GM12878 (cell line): ENCODE data around the gene KREMEN2. TPM values are rescaled to one million over a fixed set of nuclear protein-coding genes. Genes with fewer than 3 reads are reported as not detected.

Source experiments
- ATAC-seq: fragments of 200-7000 bp; cut with Tn5 transposase; 3 replicates; pipeline ENCODE4 v1.9.1; 2020; ENCODE audit warnings: mild to moderate bottlenecking, moderate library complexity
- BruUV-seq: library from RNA; stranded (reverse); fragments of 400-500 nt; replicated peaks from 2 replicates; lab custom pipeline; 2021; lab: Mats Ljungman, UMichigan
- CTCF ChIA-PET: fragments of 300-600 bp; sonication (Branson Sonifier 250); formaldehyde crosslinking; extraction: SDS; loops from one replicate; lab custom pipeline; 2021; ENCODE audit warnings: inconsistent platforms; lab: Yijun Ruan, JAX
- POLR2A ChIA-PET: fragments of 350-600 bp; formaldehyde crosslinking; extraction: SDS; loops from one replicate; lab custom pipeline; 2021; ENCODE audit warnings: inconsistent platforms; lab: Charles Lee
- RAD21 ChIA-PET: fragments of 300-600 bp; sonication (Branson Sonifier 250); formaldehyde crosslinking; loops from one replicate; lab custom pipeline; 2023; ENCODE audit warnings: antibody characterized with exemption; ENCODE audit not compliant: unreplicated experiment; lab: Charles Lee
- SMC1A ChIA-PET: fragments of 300-600 bp; sonication (Branson Sonifier 250); formaldehyde crosslinking; loops from one replicate; lab custom pipeline; 2023; ENCODE audit not compliant: unreplicated experiment, uncharacterized antibody; lab: Charles Lee
- DNase-seq: peaks from one replicate; pipeline ENCODE4 v3.0.0-alpha.2; 2011; ENCODE audit warnings: low read depth, low spot score
- FAIRE-seq: peaks from 3 replicates; lab custom pipeline; 2011; peaks lifted over from hg19 to GRCh38; lab: Jason Lieb, UNC
- H2AFZ ChIP-seq: 2 replicates; pipeline ENCODE4 v1.6.0; 2011; ENCODE audit warnings: low read depth, low read length, control low read depth; ENCODE audit not compliant: control insufficient read depth
- H3K27ac ChIP-seq: 2 replicates; pipeline ENCODE4 v1.5.1; 2011; ENCODE audit warnings: control low read depth; ENCODE audit not compliant: control insufficient read depth, insufficient read depth
- H3K27me3 ChIP-seq, 2 experiments: replicated peaks in 1 of 2; 2 replicates each; pipeline versions ENCODE4 v1.6.0 to v1.6.1; 2011; ENCODE audit warnings: low read length in 1 of 2; ENCODE audit not compliant: control insufficient read depth in 2 of 2, insufficient read depth in 2 of 2
- H3K36me3 ChIP-seq, 2 experiments: 2 replicates each; pipeline ENCODE4 v1.5.1; 2011; ENCODE audit warnings: low read length in 1 of 2; ENCODE audit not compliant: control insufficient read depth in 2 of 2, insufficient read depth in 2 of 2
- H3K4me1 ChIP-seq: 2 replicates; pipeline ENCODE4 v1.6.1; 2011; ENCODE audit warnings: mild to moderate bottlenecking, low read length, moderate library complexity, mixed read lengths; ENCODE audit not compliant: control insufficient read depth, insufficient read depth
- H3K4me2 ChIP-seq: 2 replicates; pipeline ENCODE4 v1.6.0; 2011; ENCODE audit warnings: control low read depth; ENCODE audit not compliant: control insufficient read depth, insufficient read depth
- H3K4me3 ChIP-seq: fragments of 200-600 bp; sonication (generic); 2 replicates; pipeline ENCODE4 v1.5.1; 2016
- H3K79me2 ChIP-seq: 2 replicates; pipeline ENCODE4 v1.6.0; 2011; ENCODE audit warnings: low read length; ENCODE audit not compliant: control insufficient read depth, insufficient read depth
- H3K9ac ChIP-seq: 2 replicates; pipeline ENCODE4 v1.8.0; 2011; ENCODE audit warnings: low read length, control low read depth, mixed read lengths; ENCODE audit not compliant: control insufficient read depth, insufficient read depth
- H3K9me3 ChIP-seq: replicated peaks from 3 replicates; pipeline ENCODE4 v1.5.1; 2011; ENCODE audit warnings: mild to moderate bottlenecking, low read length; ENCODE audit not compliant: control insufficient read depth, insufficient read depth
- H4K20me1 ChIP-seq: 2 replicates; pipeline ENCODE4 v1.6.0; 2011; ENCODE audit not compliant: control insufficient read depth, insufficient read depth
- ETV6 ChIP-seq, 2 experiments: fragments of 450-650 bp in 1 of 2; IDR thresholded peaks in 1 of 2; conservative IDR thresholded peaks in 1 of 2; 2 replicates each; pipeline ENCODE4 v1.6.1; 2014; ENCODE audit warnings: antibody characterized with exemption in 1 of 2, borderline replicate concordance in 1 of 2, low read depth in 1 of 2, mild to moderate bottlenecking in 1 of 2, moderate library complexity in 1 of 2
- JUND ChIP-seq: IDR thresholded peaks from 2 replicates; pipeline ENCODE4 v1.6.1; 2012; ENCODE audit warnings: low read depth, mild to moderate bottlenecking, low read length, improper control_type of control experiment, moderate library complexity
- MYB ChIP-seq: fragments of 150-350 bp; IDR thresholded peaks from 2 replicates; pipeline ENCODE4 v1.6.1; 2014; ENCODE audit warnings: mild to moderate bottlenecking, low read depth, low read length, borderline replicate concordance
- RAD51 ChIP-seq: fragments of 450-650 bp; IDR thresholded peaks from 2 replicates; pipeline ENCODE4 v1.6.1; 2016; ENCODE audit warnings: moderate library complexity, mild to moderate bottlenecking, inconsistent platforms
- SIX5 ChIP-seq: IDR thresholded peaks from 2 replicates; pipeline ENCODE4 v1.6.1; 2011; ENCODE audit warnings: mild to moderate bottlenecking, low read depth, low read length, moderate library complexity; ENCODE audit not compliant: severe bottlenecking
- TBL1XR1 ChIP-seq: IDR thresholded peaks from 2 replicates; pipeline ENCODE4 v1.6.1; 2012; ENCODE audit warnings: low read depth, low read length, improper control_type of control experiment
- ZNF384 ChIP-seq: IDR thresholded peaks from 2 replicates; pipeline ENCODE4 v1.6.1; 2012; ENCODE audit warnings: low read depth, mild to moderate bottlenecking, low read length, improper control_type of control experiment, borderline replicate concordance
- whole genome bisulfite sequencing: methylation state at CpG from one replicate; pipeline ENCODE4 v1.1.6; 2016; ENCODE audit warnings: low lambda C conversion rate; ENCODE audit not compliant: insufficient replicate concordance, insufficient coverage; ENCODE audit errors: missing lambda C conversion rate; 5-methylcytosine and 5-hydroxymethylcytosine counted together
- in situ Hi-C: fragments of 300-500 bp; cut with MboI; formaldehyde crosslinking; loops from 9 replicates; pipeline ENCODE4 v1.14.3; 2018; ENCODE audit warnings: mixed read lengths
- intact Hi-C: fragments of 100-400 bp; cut with micrococcal nuclease; formaldehyde crosslinking; loops from one replicate; pipeline ENCODE4 v1.14.2; 2022; ENCODE audit not compliant: unreplicated experiment
- polyA plus RNA-seq, 11 experiments: library from polyadenylated mRNA; depleted of rRNA in 4 of 11; unstranded in 6 of 11; stranded (reverse) in 5 of 11; fragments of >200 nt; fragmentation: Nextera tagmentation in 4 of 11; fragmentation: Illumina TruSeq in 1 of 11; extraction: Ambion mirVana in 4 of 11; extraction: Trizol in 1 of 11; gene quantifications; 1 replicate in 1 of 11; 2 replicates in 10 of 11; pipeline versions ENCODE4 v1.2.1 to v1.2.3, GENCODE V29; 2011 to 2016; ENCODE audit warnings: inconsistent platforms in 2 of 11, missing spikeins in 2 of 11, low read depth in 1 of 11
- total RNA-seq, 4 experiments: library from RNA; depleted of rRNA in 3 of 4; stranded (reverse); fragments of >200 nt in 3 of 4; fragmentation: Illumina TruSeq in 1 of 4; extraction: Trizol in 1 of 4; gene quantifications; 2 replicates each; pipeline versions ENCODE4 v1.2.1 to v1.2.3, GENCODE V29; 2013 to 2021
- TF ChIP-seq, protein P1 (sequence below): fragments of 450-650 bp; IDR thresholded peaks from 2 replicates; pipeline ENCODE4 v1.6.1; 2017; ENCODE audit warnings: antibody characterized with exemption, mild to moderate bottlenecking, moderate library complexity
- TF ChIP-seq, protein P2 (sequence below): fragments of 450-650 bp; formaldehyde crosslinking; IDR thresholded peaks from 2 replicates; pipeline ENCODE4 v1.5.0; 2022; ENCODE audit warnings: mild to moderate bottlenecking, missing genetic modification characterization
- TF ChIP-seq, protein P3 (sequence below): fragments of 450-650 bp; IDR thresholded peaks from 2 replicates; pipeline ENCODE4 v1.6.1; 2016; ENCODE audit warnings: mild to moderate bottlenecking

KREMEN2 gene
- total and polyA plus RNA-seq, 10 of the 15 experiments (the other 5 are each of a cell fraction or from before 2014, with no cell fraction given) = 0.06 to 3.7 (median 0.83) TPM; not detected in 2

DNA sequence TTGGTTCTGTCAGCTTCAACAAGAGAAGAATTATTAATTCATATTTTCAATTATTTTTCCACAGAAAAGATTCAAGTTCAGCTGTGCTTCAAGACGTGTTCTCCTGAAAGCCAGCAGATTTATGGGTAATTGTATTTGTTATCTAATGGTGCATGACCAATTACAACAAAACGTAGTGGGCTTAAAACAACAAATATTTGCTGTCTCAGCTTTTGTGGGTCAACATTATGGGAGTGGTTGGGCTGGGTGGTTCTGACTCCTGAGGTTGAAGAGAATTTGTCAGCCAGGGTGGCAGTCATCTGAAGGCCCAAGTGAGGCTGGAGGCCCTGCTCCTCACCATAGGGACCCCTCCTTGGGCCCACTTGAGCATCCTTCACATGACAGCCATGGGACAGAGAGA, 24.1 kb upstream of the KREMEN2 start:
- H3K36me3 ChIP-seq = peaks cover 10 to 15% of the 10 kb centered on the region in 2 experiments; a peak in 3 of 4 replicates
- no peak overlapping the region for H2AFZ ChIP-seq
- H3K4me2 ChIP-seq = no peak overlapping the region
- H3K27ac ChIP-seq = no peak overlapping the region
- DNase-seq = no peak
- ChIA-PET SMC1A (interaction anchor here (1.0 kb wide), 1 partner anchor 20 kb away, joined by 3 read pairs; no protein-coding TSS in a partner anchor), CTCF (interaction anchor here (1.0 to 2.5 kb wide), 4 partner anchors 13 to 101 kb away, joined by 3 to 14 read pairs (median 4); no protein-coding TSS in a partner anchor), POLR2A (interaction anchor here (0.6 kb wide), 1 partner anchor 13 kb away, joined by 3 read pairs; no protein-coding TSS in a partner anchor), RAD21 (no interaction called here)
- ATAC-seq = no peak
- intact Hi-C loops (no loop called here), in situ Hi-C loops (no loop called here)
- no peaks in the 10 kb centered on the region for H3K79me2 ChIP-seq
- WGBS = 92% methylated on average over 2 of the region's 2 CpGs
- no peaks in the 10 kb centered on the region for H3K9me3 ChIP-seq
- no peak for TF ChIP-seq ETV6 (conservative IDR thresholded peaks at IDR 0.05 in 1 of 2, IDR thresholded peaks at IDR 0.05 in 1 of 2; ENCODE audit: borderline replicate concordance in 1 of 2, low read depth in 1 of 2)
- TF ChIP-seq, protein P1, sequence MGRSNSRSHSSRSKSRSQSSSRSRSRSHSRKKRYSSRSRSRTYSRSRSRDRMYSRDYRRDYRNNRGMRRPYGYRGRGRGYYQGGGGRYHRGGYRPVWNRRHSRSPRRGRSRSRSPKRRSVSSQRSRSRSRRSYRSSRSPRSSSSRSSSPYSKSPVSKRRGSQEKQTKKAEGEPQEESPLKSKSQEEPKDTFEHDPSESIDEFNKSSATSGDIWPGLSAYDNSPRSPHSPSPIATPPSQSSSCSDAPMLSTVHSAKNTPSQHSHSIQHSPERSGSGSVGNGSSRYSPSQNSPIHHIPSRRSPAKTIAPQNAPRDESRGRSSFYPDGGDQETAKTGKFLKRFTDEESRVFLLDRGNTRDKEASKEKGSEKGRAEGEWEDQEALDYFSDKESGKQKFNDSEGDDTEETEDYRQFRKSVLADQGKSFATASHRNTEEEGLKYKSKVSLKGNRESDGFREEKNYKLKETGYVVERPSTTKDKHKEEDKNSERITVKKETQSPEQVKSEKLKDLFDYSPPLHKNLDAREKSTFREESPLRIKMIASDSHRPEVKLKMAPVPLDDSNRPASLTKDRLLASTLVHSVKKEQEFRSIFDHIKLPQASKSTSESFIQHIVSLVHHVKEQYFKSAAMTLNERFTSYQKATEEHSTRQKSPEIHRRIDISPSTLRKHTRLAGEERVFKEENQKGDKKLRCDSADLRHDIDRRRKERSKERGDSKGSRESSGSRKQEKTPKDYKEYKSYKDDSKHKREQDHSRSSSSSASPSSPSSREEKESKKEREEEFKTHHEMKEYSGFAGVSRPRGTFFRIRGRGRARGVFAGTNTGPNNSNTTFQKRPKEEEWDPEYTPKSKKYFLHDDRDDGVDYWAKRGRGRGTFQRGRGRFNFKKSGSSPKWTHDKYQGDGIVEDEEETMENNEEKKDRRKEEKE = no peak
- TF ChIP-seq, protein P2, sequence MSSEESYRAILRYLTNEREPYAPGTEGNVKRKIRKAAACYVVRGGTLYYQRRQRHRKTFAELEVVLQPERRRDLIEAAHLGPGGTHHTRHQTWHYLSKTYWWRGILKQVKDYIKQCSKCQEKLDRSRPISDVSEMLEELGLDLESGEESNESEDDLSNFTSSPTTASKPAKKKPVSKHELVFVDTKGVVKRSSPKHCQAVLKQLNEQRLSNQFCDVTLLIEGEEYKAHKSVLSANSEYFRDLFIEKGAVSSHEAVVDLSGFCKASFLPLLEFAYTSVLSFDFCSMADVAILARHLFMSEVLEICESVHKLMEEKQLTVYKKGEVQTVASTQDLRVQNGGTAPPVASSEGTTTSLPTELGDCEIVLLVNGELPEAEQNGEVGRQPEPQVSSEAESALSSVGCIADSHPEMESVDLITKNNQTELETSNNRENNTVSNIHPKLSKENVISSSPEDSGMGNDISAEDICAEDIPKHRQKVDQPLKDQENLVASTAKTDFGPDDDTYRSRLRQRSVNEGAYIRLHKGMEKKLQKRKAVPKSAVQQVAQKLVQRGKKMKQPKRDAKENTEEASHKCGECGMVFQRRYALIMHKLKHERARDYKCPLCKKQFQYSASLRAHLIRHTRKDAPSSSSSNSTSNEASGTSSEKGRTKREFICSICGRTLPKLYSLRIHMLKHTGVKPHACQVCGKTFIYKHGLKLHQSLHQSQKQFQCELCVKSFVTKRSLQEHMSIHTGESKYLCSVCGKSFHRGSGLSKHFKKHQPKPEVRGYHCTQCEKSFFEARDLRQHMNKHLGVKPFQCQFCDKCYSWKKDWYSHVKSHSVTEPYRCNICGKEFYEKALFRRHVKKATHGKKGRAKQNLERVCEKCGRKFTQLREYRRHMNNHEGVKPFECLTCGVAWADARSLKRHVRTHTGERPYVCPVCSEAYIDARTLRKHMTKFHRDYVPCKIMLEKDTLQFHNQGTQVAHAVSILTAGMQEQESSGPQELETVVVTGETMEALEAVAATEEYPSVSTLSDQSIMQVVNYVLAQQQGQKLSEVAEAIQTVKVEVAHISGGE (CRISPR knock-in tag) = no peak
- TF ChIP-seq MYB = no peak
- no peak for TF ChIP-seq SIX5
- TF ChIP-seq TBL1XR1 = no peak
- no peak for TF ChIP-seq RAD51
- TF ChIP-seq JUND = no peak
- TF ChIP-seq, protein P3, sequence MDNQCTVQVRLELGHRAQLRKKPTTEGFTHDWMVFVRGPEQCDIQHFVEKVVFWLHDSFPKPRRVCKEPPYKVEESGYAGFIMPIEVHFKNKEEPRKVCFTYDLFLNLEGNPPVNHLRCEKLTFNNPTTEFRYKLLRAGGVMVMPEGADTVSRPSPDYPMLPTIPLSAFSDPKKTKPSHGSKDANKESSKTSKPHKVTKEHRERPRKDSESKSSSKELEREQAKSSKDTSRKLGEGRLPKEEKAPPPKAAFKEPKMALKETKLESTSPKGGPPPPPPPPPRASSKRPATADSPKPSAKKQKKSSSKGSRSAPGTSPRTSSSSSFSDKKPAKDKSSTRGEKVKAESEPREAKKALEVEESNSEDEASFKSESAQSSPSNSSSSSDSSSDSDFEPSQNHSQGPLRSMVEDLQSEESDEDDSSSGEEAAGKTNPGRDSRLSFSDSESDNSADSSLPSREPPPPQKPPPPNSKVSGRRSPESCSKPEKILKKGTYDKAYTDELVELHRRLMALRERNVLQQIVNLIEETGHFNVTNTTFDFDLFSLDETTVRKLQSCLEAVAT = no peak
- TF ChIP-seq ZNF384 = no peak
- BruUV-seq = no TSS peak
- H3K4me3 ChIP-seq = no peak overlapping the region
- no peaks in the 10 kb centered on the region for H3K27me3 ChIP-seq
- no peak for FAIRE-seq
- H3K4me1 ChIP-seq = peaks cover 5% of the 10 kb centered on the region; the same call in 1 of the 2 replicates
- H4K20me1 ChIP-seq = no peaks in the 10 kb centered on the region
- H3K9ac ChIP-seq = no peak overlapping the region
